ENCODE results near the gene GGA3. TPM values are rescaled to one million over a fixed set of nuclear protein-coding genes. Genes with fewer than 3 reads are reported as not detected.

The GGA3 gene
- total and polyA plus RNA-seq, 4 donors, result 12.1 to 57.5 (median 36.6) TPM

GRCh38 chr17:75231071-75231470 lies 30.3 kb downstream of the GGA3 start:
- H3K27ac ChIP-seq (ENCODE audit: low read depth, low read length), result no peak overlapping the region

GRCh38 chr17:75228847-75229246 lies 32.6 kb downstream of the GGA3 start:
- H3K36me3 ChIP-seq (ENCODE audit: control insufficient read depth, insufficient read depth, low read length), result peaks cover 72% of the 10 kb centered on the region
- 80% methylated on average over 4 of the region's 4 CpGs for WGBS (ENCODE audit: insufficient coverage)

More at GRCh38 chr17:75231071-75231470, 30.3 kb downstream of the GGA3 start:
- 90% methylated on average over 5 of the region's 8 CpGs for WGBS (ENCODE audit: insufficient coverage)
- no peak for DNase-seq (ENCODE audit: low read depth in 4 of 6, low spot score in 6 of 6)
- H3K4me1 ChIP-seq (ENCODE audit: control insufficient read depth, insufficient read depth, low read length), result peaks cover 2% of the 10 kb centered on the region
- no peak overlapping the region for H3K4me3 ChIP-seq (ENCODE audit: low read depth, low read length)
- peaks cover 71% of the 10 kb centered on the region for H3K36me3 ChIP-seq (ENCODE audit: control insufficient read depth, insufficient read depth, low read length)
- no peaks in the 10 kb centered on the region for H3K27me3 ChIP-seq (ENCODE audit: control insufficient read depth, insufficient read depth, low read length)
- H3K9me3 ChIP-seq (ENCODE audit: control insufficient read depth, insufficient read depth, low read length), result no peaks in the 10 kb centered on the region

GRCh38 chr17:75228305-75228704 lies 33.1 kb downstream of the GGA3 start:
- H3K27me3 ChIP-seq (ENCODE audit: control insufficient read depth, insufficient read depth, low read length), result no peaks in the 10 kb centered on the region
- H3K9me3 ChIP-seq (ENCODE audit: control insufficient read depth, insufficient read depth, low read length), result no peaks in the 10 kb centered on the region
- peak in 1 of 6 donors; percentile 47 for DNase-seq (ENCODE audit: low read depth in 4 of 6, low spot score in 6 of 6)
- H3K27ac ChIP-seq (ENCODE audit: low read depth, low read length), result no peak overlapping the region
- peaks cover 2% of the 10 kb centered on the region for H3K4me1 ChIP-seq (ENCODE audit: control insufficient read depth, insufficient read depth, low read length)
- WGBS (ENCODE audit: insufficient coverage), result 86% methylated on average over 1 of the region's 2 CpGs
- H3K4me3 ChIP-seq (ENCODE audit: low read depth, low read length), result no peak overlapping the region
- H3K36me3 ChIP-seq (ENCODE audit: control insufficient read depth, insufficient read depth, low read length), result peaks cover 72% of the 10 kb centered on the region

More at GRCh38 chr17:75228847-75229246, 32.6 kb downstream of the GGA3 start:
- peaks cover 2% of the 10 kb centered on the region for H3K4me1 ChIP-seq (ENCODE audit: control insufficient read depth, insufficient read depth, low read length)
- H3K9me3 ChIP-seq (ENCODE audit: control insufficient read depth, insufficient read depth, low read length), result no peaks in the 10 kb centered on the region
- no peak overlapping the region for H3K4me3 ChIP-seq (ENCODE audit: low read depth, low read length)
- DNase-seq (ENCODE audit: low read depth in 4 of 6, low spot score in 6 of 6), result peak in 1 of 6 donors; percentile 8
- H3K27me3 ChIP-seq (ENCODE audit: control insufficient read depth, insufficient read depth, low read length), result no peaks in the 10 kb centered on the region
- H3K27ac ChIP-seq (ENCODE audit: low read depth, low read length), result no peak overlapping the region

GRCh38 chr17:75227729-75228128 lies 33.7 kb downstream of the GGA3 start:
- Histone ChIP-seq H3K27ac (ENCODE audit: low read depth, low read length) (no peak overlapping the region), H3K27me3 (ENCODE audit: control insufficient read depth, insufficient read depth, low read length) (no peaks in the 10 kb centered on the region), H3K4me1 (ENCODE audit: control insufficient read depth, insufficient read depth, low read length) (peaks cover 2% of the 10 kb centered on the region), H3K9me3 (ENCODE audit: control insufficient read depth, insufficient read depth, low read length) (no peaks in the 10 kb centered on the region), H3K4me3 (ENCODE audit: low read depth, low read length) (no peak overlapping the region), H3K36me3 (ENCODE audit: control insufficient read depth, insufficient read depth, low read length) (peaks cover 69% of the 10 kb centered on the region)
- WGBS (ENCODE audit: insufficient coverage), result 95% methylated on average over 2 of the region's 5 CpGs
- no peak for DNase-seq (ENCODE audit: low read depth in 4 of 6, low spot score in 6 of 6)

- WGBS (ENCODE audit: insufficient coverage), result 85% methylated on average over 14 of the region's 14 CpGs
- peaks cover 58% of the 10 kb centered on the region for H3K36me3 ChIP-seq (ENCODE audit: control insufficient read depth, insufficient read depth, low read length)
- no peak for DNase-seq (ENCODE audit: low read depth in 4 of 6, low spot score in 6 of 6)
Measured at GRCh38 chr17:75225016-75225415, 36.4 kb downstream of the GGA3 start.

GRCh38 chr17:75219815-75220214 lies 41.6 kb downstream of the GGA3 start:
- 92% methylated on average over 1 of the region's 3 CpGs for WGBS (ENCODE audit: insufficient coverage)
- no peak overlapping the region for H3K4me3 ChIP-seq (ENCODE audit: low read depth, low read length)
- H3K4me1 ChIP-seq (ENCODE audit: control insufficient read depth, insufficient read depth, low read length), result no peaks in the 10 kb centered on the region
- H3K27ac ChIP-seq (ENCODE audit: low read depth, low read length), result no peak overlapping the region
- no peak for DNase-seq (ENCODE audit: low read depth in 4 of 6, low spot score in 6 of 6)
- no peaks in the 10 kb centered on the region for H3K9me3 ChIP-seq (ENCODE audit: control insufficient read depth, insufficient read depth, low read length)
- H3K27me3 ChIP-seq (ENCODE audit: control insufficient read depth, insufficient read depth, low read length), result no peaks in the 10 kb centered on the region
- peaks cover 69% of the 10 kb centered on the region for H3K36me3 ChIP-seq (ENCODE audit: control insufficient read depth, insufficient read depth, low read length)

More at GRCh38 chr17:75225016-75225415, 36.4 kb downstream of the GGA3 start:
- Histone ChIP-seq H3K27ac (ENCODE audit: low read depth, low read length) (no peak overlapping the region), H3K9me3 (ENCODE audit: control insufficient read depth, insufficient read depth, low read length) (no peaks in the 10 kb centered on the region), H3K4me3 (ENCODE audit: low read depth, low read length) (no peak overlapping the region), H3K4me1 (ENCODE audit: control insufficient read depth, insufficient read depth, low read length) (peaks cover 2% of the 10 kb centered on the region), H3K27me3 (ENCODE audit: control insufficient read depth, insufficient read depth, low read length) (no peaks in the 10 kb centered on the region)

GRCh38 chr17:75218131-75218530 lies 43.3 kb downstream of the GGA3 start:
- Histone ChIP-seq H3K36me3 (ENCODE audit: control insufficient read depth, insufficient read depth, low read length) (peaks cover 79% of the 10 kb centered on the region), H3K27ac (ENCODE audit: low read depth, low read length) (no peak overlapping the region), H3K9me3 (ENCODE audit: control insufficient read depth, insufficient read depth, low read length) (no peaks in the 10 kb centered on the region), H3K4me1 (ENCODE audit: control insufficient read depth, insufficient read depth, low read length) (no peaks in the 10 kb centered on the region), H3K27me3 (ENCODE audit: control insufficient read depth, insufficient read depth, low read length) (no peaks in the 10 kb centered on the region), H3K4me3 (ENCODE audit: low read depth, low read length) (no peak overlapping the region)
- no peak for DNase-seq (ENCODE audit: low read depth in 4 of 6, low spot score in 6 of 6)
- WGBS (ENCODE audit: insufficient coverage), result 70% methylated on average over 2 of the region's 6 CpGs

- Histone ChIP-seq H3K4me1 (ENCODE audit: control insufficient read depth, insufficient read depth, low read length) (peaks cover 15% of the 10 kb centered on the region), H3K27me3 (ENCODE audit: control insufficient read depth, insufficient read depth, low read length) (no peaks in the 10 kb centered on the region), H3K27ac (ENCODE audit: low read depth, low read length) (no peak overlapping the region), H3K36me3 (ENCODE audit: control insufficient read depth, insufficient read depth, low read length) (peaks cover 42% of the 10 kb centered on the region), H3K9me3 (ENCODE audit: control insufficient read depth, insufficient read depth, low read length) (no peaks in the 10 kb centered on the region), H3K4me3 (ENCODE audit: low read depth, low read length) (no peak overlapping the region)
- no CpG with 5 or more reads among the region's 3 CpGs for WGBS (ENCODE audit: insufficient coverage)
- DNase-seq (ENCODE audit: low read depth in 4 of 6, low spot score in 6 of 6), result no peak
Measured at GRCh38 chr17:75209061-75209460, 52.3 kb downstream of the GGA3 start.

- Histone ChIP-seq H3K27me3 (ENCODE audit: control insufficient read depth, insufficient read depth, low read length) (no peaks in the 10 kb centered on the region), H3K27ac (ENCODE audit: low read depth, low read length) (no peak overlapping the region), H3K4me1 (ENCODE audit: control insufficient read depth, insufficient read depth, low read length) (peaks cover 15% of the 10 kb centered on the region), H3K36me3 (ENCODE audit: control insufficient read depth, insufficient read depth, low read length) (peaks cover 33% of the 10 kb centered on the region), H3K9me3 (ENCODE audit: control insufficient read depth, insufficient read depth, low read length) (no peaks in the 10 kb centered on the region), H3K4me3 (ENCODE audit: low read depth, low read length) (no peak overlapping the region)
- DNase-seq (ENCODE audit: low read depth in 4 of 6, low spot score in 6 of 6), result no peak
- 100% methylated on average over 1 of the region's 9 CpGs for WGBS (ENCODE audit: insufficient coverage)
Measured at GRCh38 chr17:75208161-75208560, 53.2 kb downstream of the GGA3 start.

GRCh38 chr17:75207760-75208159 lies 53.6 kb downstream of the GGA3 start:
- no peak for DNase-seq (ENCODE audit: low read depth in 4 of 6, low spot score in 6 of 6)
- peaks cover 29% of the 10 kb centered on the region for H3K36me3 ChIP-seq (ENCODE audit: control insufficient read depth, insufficient read depth, low read length)
- 90% methylated on average over 9 of the region's 12 CpGs for WGBS (ENCODE audit: insufficient coverage)
- H3K9me3 ChIP-seq (ENCODE audit: control insufficient read depth, insufficient read depth, low read length), result no peaks in the 10 kb centered on the region
- H3K27ac ChIP-seq (ENCODE audit: low read depth, low read length), result no peak overlapping the region
- no peak overlapping the region for H3K4me3 ChIP-seq (ENCODE audit: low read depth, low read length)
- peaks cover 15% of the 10 kb centered on the region for H3K4me1 ChIP-seq (ENCODE audit: control insufficient read depth, insufficient read depth, low read length)
- no peaks in the 10 kb centered on the region for H3K27me3 ChIP-seq (ENCODE audit: control insufficient read depth, insufficient read depth, low read length)
